Activated CD8-positive, alpha-beta memory T cell treated with anti-CD3 and anti-CD28 coated beads for 4 hours (primary cell): ENCODE data around the gene CDKAL1.
"Not testable (repeated sequence)": the region's sequence is repeated elsewhere in the genome, so short reads cannot be mapped to it uniquely, and the experiment has no call there.

Experiments
- DNase-seq, 2 donors: peaks; one replicate each; pipeline ENCODE4 v3.0.0-alpha.2; 2020; ENCODE audit warnings: low read depth in 2 of 2

The CDKAL1 gene

DNA sequence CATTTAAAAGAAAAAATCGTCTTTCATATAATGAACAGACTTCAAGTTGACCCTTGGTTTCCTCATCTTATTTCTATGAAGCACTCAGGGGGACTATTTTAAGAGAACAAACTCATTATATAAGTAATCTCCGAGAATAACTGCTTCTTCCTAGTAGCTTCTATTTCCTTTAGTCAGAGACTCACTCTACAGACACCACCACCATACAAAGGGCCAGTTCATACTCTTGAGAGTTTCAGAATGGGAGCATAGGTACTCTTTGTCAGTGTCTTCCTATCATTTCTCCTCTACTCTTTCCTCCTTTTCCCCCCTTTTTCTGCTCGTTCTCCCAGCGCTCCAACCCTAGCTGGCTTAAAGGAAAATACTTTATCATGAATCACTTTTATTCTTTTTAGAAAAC lies 104.9 kb downstream of the CDKAL1 start:
- DNase-seq, result no peak

DNA sequence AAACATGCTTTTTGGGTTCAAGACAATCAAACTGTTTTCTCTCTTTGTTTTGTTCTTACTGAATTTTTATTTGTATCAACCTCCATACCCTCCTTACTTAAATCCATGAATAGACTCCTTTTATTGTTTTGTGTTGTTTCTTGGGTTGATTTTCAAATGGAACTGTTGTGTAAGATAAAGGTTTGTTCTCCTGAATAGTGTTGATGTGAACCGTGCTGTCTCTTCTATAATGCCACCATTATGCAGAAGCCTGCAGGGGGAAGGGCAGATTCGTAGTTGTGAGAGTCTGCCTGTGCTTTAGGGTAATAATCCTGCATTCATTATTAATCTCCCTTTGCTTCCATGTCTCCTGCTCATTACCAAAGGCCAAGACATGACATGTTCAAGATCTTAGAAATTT lies 105.9 kb downstream of the CDKAL1 start:
- DNase-seq, result no peak

- no peak for DNase-seq
Measured at GRCh38 chr6:20642441-20642840, 108.2 kb downstream of the CDKAL1 start.

- DNase-seq, result no peak
Measured at GRCh38 chr6:20644667-20645370, 110.6 kb downstream of the CDKAL1 start.

- not testable (repeated sequence) for DNase-seq
Measured at GRCh38 chr6:20645572-20645971, 111.3 kb downstream of the CDKAL1 start.

GRCh38 chr6:20647585-20647984 lies 113.3 kb downstream of the CDKAL1 start:
- no peak for DNase-seq

DNA sequence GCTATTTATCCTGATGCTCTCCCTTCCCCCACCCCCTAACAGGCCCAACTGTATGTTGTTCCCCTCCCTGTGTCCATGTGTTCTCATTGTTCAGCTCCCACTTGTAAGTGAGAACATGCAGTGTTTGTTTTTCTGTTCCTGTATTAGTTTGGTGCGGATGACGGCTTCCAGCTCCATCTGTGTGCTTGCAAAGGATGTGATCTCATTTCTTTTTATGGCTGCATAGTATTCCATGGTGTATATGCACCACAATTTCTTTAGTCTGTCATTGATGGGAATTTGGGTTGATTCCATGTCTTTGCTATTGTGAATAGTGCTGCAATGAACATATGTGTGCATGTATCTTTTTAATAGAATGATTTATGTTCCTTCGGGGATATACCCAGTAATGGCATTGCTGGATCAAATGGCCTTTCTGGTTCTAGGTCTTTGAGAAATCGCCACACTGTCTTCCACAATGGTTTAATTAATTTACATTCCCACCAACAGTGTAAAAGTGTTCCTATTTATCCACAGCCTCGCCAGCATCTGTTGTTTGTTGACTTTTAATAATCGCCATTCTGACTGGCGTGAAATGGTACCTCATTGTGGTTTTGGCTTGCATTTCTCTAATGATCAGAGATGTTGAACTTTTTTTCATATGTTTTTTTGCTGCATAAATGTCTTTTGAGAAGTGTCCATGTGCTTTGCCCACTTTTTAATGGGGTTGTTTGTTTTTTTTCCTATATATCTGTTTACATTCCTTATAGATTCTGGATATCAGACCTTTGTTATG lies 115.6 kb downstream of the CDKAL1 start:
- DNase-seq, result not testable (repeated sequence)

GRCh38 chr6:20652299-20653084 lies 118.2 kb downstream of the CDKAL1 start:
- no peak for DNase-seq

DNA sequence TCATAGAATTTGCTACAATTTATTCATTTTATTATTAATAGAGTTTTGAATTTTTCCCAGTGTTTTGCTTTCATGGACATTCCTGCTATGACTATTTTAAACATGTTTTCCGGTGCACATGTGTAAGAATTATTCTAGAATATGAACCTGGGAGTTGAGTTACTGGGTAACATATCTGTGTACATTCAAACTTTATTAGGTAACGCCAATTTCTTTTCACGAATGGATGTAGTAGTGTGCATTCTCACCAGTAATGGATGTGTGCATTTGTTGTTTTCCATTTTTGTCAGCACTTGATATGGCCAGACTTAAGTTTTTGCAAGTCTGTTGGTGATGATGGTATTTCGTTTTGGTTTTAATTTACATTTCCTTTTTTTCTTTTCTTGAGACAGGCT lies 118.8 kb downstream of the CDKAL1 start:
- DNase-seq, result no peak

DNA sequence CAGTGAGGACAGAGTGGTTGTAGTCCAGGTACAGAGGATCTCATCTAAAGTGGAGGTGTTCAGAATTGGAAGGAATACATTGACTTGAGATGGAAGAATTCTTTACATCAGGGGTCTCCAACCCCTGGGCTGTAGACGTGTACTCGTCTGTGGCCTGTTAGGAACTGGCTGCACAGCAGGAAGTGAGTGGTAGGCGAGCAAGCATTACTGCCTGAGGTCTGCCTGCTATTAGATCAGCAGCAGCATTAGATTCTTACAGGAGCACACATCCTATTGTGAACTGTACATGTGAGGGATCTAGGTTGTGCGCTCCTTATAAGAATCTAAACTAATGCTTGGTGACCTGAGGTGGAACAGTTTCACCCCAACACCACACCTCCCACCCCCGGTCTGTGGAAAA lies 121.1 kb downstream of the CDKAL1 start:
- DNase-seq, result no peak

GRCh38 chr6:20657274-20657800 lies 123.1 kb downstream of the CDKAL1 start:
- no peak for DNase-seq

GRCh38 chr6:20658053-20658452 lies 123.8 kb downstream of the CDKAL1 start:
- DNase-seq, result no peak

- no peak for DNase-seq
Measured at GRCh38 chr6:20658516-20658915, 124.3 kb downstream of the CDKAL1 start.

DNA sequence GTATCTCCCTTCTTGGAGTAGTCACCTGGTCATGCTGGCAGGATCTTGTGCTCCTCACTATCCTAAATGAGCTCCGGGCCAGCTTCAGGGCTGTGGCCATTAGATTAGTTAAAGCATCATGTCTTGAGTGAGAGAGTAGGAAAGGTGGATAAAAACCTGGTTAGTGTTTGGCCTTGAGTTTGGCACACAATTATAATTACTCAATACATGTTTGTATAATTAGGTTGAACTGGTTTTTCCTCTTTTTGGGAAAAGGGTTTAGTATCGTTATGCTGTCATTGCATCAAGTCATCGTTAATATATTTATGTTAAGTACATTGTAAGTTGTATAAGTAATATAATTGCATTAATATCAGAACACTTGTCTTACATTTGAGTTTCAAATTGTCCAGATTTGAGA lies 126.3 kb downstream of the CDKAL1 start:
- no peak for DNase-seq

GRCh38 chr6:20661721-20662120 lies 127.5 kb downstream of the CDKAL1 start:
- no peak for DNase-seq

DNA sequence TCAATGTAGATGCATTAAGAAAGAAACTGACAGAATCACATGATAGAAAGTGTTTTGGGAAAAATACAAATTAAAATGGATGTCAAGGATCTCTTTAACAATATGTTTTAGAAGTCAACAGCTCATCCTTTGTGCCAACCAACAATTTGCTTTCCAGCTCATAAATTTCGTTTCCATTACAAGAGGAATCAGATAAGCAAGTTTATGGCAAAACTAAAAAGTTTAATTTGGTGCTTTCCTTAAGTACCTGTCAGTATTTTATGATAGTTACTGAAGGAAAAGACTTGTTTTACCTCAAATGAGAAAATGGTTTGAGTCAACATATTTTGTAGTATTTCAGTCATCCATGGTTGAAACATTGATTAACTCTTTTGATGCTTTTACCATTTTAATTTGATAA lies 130.0 kb downstream of the CDKAL1 start:
- DNase-seq, result no peak

- DNase-seq, result no peak
Measured at GRCh38 chr6:20665290-20665689, 131.0 kb downstream of the CDKAL1 start.

GRCh38 chr6:20669571-20670314 lies 135.5 kb downstream of the CDKAL1 start:
- no peak for DNase-seq

DNA sequence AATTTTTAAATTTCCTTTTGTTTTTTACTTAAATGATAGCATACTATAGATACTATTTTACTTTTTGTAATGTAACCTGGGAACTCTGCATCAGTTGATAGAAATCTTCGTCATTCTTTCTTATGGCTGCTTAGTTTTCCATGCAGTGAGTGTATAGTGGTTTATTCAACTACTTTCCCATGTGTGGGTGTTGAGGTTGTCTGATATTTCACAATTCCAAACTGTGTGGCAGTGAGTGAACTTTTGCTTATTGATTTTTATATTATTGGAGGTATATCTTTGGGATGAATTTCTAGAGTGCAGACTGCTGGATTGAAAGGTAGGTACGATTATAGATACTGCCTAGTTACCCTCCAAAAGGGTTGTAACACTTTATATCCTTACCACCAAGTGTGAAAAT lies 136.5 kb downstream of the CDKAL1 start:
- DNase-seq, result no peak

DNA sequence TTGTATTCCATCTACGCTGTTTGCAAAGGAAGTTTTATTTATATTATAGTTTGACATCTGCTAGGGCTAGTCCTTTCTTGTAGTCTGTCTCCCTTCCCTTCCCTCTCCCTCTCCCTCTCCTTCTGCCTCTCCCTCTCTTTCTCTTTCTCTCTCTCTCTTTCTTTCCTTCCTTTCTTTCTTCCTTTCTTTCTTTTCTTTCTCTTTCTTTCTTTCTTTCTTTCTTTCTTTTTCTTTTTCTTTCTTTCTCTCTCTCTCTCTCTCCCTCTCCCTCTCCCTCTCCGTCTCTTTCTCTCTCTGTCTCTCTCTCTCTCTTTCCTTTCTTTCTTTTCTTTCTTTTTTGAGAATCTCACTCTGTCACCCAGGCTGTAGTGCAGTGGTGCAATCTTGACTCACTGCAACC lies 137.8 kb downstream of the CDKAL1 start:
- DNase-seq, result no peak

DNA sequence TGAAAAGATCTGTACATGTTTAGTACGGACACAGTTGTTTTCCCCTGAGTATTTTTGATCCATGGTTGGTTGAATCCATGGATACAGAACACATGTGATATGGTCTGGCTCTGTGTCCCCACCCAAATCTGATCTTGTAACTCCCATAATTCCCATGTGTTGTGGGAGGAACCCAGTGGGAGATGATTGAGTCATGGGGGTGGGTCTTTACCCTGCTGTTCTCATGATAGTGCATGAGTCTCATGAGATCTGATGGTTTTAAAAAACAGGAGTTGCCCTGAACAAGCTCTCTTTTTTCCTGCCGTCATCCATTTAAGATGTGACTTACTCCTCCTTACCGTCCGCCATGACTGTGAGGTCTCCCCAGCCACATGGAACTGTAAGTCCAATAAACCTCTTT lies 139.2 kb downstream of the CDKAL1 start:
- no peak for DNase-seq

- no peak for DNase-seq
Measured at GRCh38 chr6:20674664-20675063, 140.4 kb downstream of the CDKAL1 start.
